GM23338 (cell line): Measurements from ENCODE around the gene SLC13A4.

ENCODE experiments used
- EZH2 ChIP-seq: fragments of 200-600 bp; sonication (generic); IDR thresholded peaks from one replicate; pipeline ENCODE4 v1.8.0; 2017; ENCODE audit warnings: antibody characterized with exemption, mild to moderate bottlenecking, low read depth; ENCODE audit not compliant: unreplicated experiment
- EZH2phosphoT487 ChIP-seq: fragments of 200-600 bp; sonication (generic); IDR thresholded peaks from one replicate; pipeline ENCODE4 v1.8.1; 2018; ENCODE audit warnings: antibody characterized with exemption; ENCODE audit not compliant: unreplicated experiment
- JUNB ChIP-seq: IDR thresholded peaks from one replicate; pipeline ENCODE4 v1.6.1; 2016; ENCODE audit warnings: antibody characterized with exemption; ENCODE audit not compliant: unreplicated experiment
- NANOG ChIP-seq: IDR thresholded peaks from 2 replicates; pipeline ENCODE4 v1.6.1; 2016; ENCODE audit warnings: antibody characterized with exemption, borderline replicate concordance
- POLR2AphosphoS5 ChIP-seq: IDR thresholded peaks from 2 replicates; pipeline ENCODE4 v1.6.1; 2016; ENCODE audit warnings: antibody characterized with exemption, low read depth
- TF ChIP-seq, protein P1 (sequence below), 2 experiments: fragments of 200-600 bp in 1 of 2; sonication (generic) in 1 of 2; conservative IDR thresholded peaks; 2 replicates each; pipeline versions ENCODE4 v1.5.1 to v1.6.1; 2016 to 2017; ENCODE audit warnings: antibody characterized with exemption in 2 of 2, low read depth in 2 of 2, mild to moderate bottlenecking in 2 of 2, moderate library complexity in 1 of 2
- TF ChIP-seq, protein P2 (sequence below): IDR thresholded peaks from one replicate; pipeline ENCODE4 v1.6.1; 2018; ENCODE audit warnings: antibody characterized with exemption; ENCODE audit not compliant: unreplicated experiment

DNA sequence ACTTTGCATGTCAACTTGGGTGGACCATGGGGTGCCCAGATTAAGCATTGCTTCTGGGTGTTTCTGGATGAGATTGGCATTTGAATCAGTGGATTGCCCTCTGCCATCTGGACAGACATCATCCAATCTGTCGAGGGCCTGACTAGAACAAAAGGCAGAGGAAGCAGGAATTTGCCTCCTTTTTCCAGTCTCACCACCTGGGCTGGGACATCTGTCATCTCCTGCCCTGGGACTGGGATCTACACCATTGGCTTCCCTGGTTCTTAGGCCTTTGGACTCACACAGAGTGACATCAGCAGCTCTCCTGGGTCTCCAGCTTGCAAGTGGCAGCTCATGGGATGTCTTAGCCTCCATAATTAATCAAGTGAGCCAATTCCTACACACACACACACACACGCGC lies 10.3 kb downstream of the SLC13A4 start:
- TF ChIP-seq, protein P1, sequence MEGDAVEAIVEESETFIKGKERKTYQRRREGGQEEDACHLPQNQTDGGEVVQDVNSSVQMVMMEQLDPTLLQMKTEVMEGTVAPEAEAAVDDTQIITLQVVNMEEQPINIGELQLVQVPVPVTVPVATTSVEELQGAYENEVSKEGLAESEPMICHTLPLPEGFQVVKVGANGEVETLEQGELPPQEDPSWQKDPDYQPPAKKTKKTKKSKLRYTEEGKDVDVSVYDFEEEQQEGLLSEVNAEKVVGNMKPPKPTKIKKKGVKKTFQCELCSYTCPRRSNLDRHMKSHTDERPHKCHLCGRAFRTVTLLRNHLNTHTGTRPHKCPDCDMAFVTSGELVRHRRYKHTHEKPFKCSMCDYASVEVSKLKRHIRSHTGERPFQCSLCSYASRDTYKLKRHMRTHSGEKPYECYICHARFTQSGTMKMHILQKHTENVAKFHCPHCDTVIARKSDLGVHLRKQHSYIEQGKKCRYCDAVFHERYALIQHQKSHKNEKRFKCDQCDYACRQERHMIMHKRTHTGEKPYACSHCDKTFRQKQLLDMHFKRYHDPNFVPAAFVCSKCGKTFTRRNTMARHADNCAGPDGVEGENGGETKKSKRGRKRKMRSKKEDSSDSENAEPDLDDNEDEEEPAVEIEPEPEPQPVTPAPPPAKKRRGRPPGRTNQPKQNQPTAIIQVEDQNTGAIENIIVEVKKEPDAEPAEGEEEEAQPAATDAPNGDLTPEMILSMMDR (conservative IDR thresholded peaks at IDR 0.05; ENCODE audit: low read depth in 2 of 2) = no peak
- TF ChIP-seq, protein P2, sequence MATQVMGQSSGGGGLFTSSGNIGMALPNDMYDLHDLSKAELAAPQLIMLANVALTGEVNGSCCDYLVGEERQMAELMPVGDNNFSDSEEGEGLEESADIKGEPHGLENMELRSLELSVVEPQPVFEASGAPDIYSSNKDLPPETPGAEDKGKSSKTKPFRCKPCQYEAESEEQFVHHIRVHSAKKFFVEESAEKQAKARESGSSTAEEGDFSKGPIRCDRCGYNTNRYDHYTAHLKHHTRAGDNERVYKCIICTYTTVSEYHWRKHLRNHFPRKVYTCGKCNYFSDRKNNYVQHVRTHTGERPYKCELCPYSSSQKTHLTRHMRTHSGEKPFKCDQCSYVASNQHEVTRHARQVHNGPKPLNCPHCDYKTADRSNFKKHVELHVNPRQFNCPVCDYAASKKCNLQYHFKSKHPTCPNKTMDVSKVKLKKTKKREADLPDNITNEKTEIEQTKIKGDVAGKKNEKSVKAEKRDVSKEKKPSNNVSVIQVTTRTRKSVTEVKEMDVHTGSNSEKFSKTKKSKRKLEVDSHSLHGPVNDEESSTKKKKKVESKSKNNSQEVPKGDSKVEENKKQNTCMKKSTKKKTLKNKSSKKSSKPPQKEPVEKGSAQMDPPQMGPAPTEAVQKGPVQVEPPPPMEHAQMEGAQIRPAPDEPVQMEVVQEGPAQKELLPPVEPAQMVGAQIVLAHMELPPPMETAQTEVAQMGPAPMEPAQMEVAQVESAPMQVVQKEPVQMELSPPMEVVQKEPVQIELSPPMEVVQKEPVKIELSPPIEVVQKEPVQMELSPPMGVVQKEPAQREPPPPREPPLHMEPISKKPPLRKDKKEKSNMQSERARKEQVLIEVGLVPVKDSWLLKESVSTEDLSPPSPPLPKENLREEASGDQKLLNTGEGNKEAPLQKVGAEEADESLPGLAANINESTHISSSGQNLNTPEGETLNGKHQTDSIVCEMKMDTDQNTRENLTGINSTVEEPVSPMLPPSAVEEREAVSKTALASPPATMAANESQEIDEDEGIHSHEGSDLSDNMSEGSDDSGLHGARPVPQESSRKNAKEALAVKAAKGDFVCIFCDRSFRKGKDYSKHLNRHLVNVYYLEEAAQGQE = no peak
- TF ChIP-seq EZH2phosphoT487 = no peak
- TF ChIP-seq NANOG = no peak
- no peak for TF ChIP-seq EZH2
- no peak for TF ChIP-seq POLR2AphosphoS5
- no peak for TF ChIP-seq JUNB
